ENCODE measurements around the gene SEL1L.
"Not testable (repeated sequence)": the region's sequence is repeated elsewhere in the genome, so short reads cannot be mapped to it uniquely, and the experiment has no call there.

Gene SEL1L

DNA sequence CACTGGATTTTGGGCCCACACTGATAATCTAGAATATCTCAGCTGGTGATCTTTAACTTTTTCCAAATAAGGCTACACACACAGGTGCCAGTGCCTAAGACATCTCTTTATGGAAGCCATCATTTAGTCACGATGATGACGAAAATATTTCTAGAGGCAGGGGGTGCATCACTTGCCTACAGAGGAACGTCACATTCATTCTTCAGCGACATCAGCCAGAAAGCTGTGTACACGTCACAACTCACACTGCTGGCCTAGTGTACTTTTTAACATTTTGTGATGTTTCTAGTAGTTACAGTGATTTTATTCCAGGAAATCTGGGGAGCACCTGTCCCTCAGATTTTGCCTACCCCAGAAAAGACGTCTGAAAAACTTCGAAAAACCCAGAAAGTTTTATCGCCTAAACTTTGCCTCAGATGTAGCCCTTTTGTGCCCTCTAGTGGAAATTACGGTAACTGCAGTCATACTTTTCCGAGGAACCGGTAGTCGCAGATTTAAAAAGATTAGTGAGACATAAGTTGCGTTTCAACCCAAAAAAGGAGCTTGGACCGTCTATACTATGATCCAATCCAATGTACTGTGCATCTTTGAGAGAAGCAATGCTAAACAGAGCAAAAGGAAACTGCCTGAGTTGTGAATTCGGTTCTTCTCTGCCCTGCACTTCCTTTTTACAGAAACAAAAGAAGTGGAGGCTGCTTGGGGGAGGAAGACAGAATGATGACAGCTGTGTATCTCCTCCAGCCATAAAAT, 69.2 kb downstream of the SEL1L start:
- TF ChIP-seq EZH2 (IDR thresholded peaks at IDR 0.05; ENCODE audit: borderline replicate concordance, low read length), result no peak
- TF ChIP-seq, protein P1, sequence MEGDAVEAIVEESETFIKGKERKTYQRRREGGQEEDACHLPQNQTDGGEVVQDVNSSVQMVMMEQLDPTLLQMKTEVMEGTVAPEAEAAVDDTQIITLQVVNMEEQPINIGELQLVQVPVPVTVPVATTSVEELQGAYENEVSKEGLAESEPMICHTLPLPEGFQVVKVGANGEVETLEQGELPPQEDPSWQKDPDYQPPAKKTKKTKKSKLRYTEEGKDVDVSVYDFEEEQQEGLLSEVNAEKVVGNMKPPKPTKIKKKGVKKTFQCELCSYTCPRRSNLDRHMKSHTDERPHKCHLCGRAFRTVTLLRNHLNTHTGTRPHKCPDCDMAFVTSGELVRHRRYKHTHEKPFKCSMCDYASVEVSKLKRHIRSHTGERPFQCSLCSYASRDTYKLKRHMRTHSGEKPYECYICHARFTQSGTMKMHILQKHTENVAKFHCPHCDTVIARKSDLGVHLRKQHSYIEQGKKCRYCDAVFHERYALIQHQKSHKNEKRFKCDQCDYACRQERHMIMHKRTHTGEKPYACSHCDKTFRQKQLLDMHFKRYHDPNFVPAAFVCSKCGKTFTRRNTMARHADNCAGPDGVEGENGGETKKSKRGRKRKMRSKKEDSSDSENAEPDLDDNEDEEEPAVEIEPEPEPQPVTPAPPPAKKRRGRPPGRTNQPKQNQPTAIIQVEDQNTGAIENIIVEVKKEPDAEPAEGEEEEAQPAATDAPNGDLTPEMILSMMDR (IDR thresholded peaks at IDR 0.05; ENCODE audit: low read length), result peak; percentile 95

DNA sequence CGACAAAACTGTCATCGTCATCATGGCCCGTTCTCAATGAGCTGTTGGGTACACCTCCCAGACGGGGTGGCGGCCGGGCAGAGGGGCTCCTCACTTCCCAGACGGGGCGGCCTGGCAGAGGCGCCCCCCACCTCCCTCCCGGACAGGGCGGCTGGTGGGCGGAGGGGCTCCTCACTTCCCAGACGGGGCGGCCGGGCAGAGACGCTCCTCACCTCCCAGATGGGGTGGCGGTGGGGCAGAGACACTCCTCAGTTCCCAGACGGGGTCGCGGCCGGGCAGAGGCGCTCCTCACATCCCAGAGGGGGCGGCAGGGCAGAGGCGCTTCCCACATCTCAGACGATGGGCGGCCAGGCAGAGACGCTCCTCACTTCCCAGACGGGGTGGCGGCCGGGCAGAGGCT, 71.3 kb downstream of the SEL1L start:
- H3K36me3 ChIP-seq (ENCODE audit: insufficient read depth, low read length); H3K27me3 ChIP-seq (ENCODE audit: insufficient read depth, low read length); H3K9me3 ChIP-seq (ENCODE audit: low read length); H3K4me3 ChIP-seq (ENCODE audit: low read depth, low read length, poor library complexity, severe bottlenecking); H3K79me2 ChIP-seq (ENCODE audit: insufficient read depth, low read length); H3K9me2 ChIP-seq (ENCODE audit: low read depth, low read length); H3F3A ChIP-seq (ENCODE audit: insufficient read depth, low read length); H3K27ac ChIP-seq (ENCODE audit: low read depth, low read length, poor library complexity, severe bottlenecking); H3K4me1 ChIP-seq (ENCODE audit: insufficient read depth, low read length, severe bottlenecking); H2AFZ ChIP-seq (ENCODE audit: low read length); H3K4me2 ChIP-seq (ENCODE audit: low read length); H4K20me1 ChIP-seq (ENCODE audit: insufficient read depth, low read length); H3K9ac ChIP-seq (ENCODE audit: low read length): not testable (repeated sequence)

More for the DNA sequence above, 69.2 kb downstream of the SEL1L start:
- Histone ChIP-seq H3K4me1 (ENCODE audit: insufficient read depth, low read length, severe bottlenecking) (peaks cover 9% of the 10 kb centered on the region), H3K36me3 (ENCODE audit: insufficient read depth, low read length) (no peaks in the 10 kb centered on the region), H4K20me1 (ENCODE audit: insufficient read depth, low read length) (no peaks in the 10 kb centered on the region), H3K27me3 (ENCODE audit: insufficient read depth, low read length) (no peaks in the 10 kb centered on the region), H2AFZ (ENCODE audit: low read length) (peak overlapping the region; percentile 100), H3K9me3 (ENCODE audit: low read length) (no peaks in the 10 kb centered on the region), H3K9me2 (ENCODE audit: low read depth, low read length) (no peaks in the 10 kb centered on the region), H3K9ac (ENCODE audit: low read length) (peak overlapping the region; percentile 76), H3F3A (ENCODE audit: insufficient read depth, low read length) (no peaks in the 10 kb centered on the region), H3K4me3 (ENCODE audit: low read depth, low read length, poor library complexity, severe bottlenecking) (peak overlapping the region; percentile 64), H3K4me2 (ENCODE audit: low read length) (peak overlapping the region; percentile 99), H3K79me2 (ENCODE audit: insufficient read depth, low read length) (no peaks in the 10 kb centered on the region), H3K27ac (ENCODE audit: low read depth, low read length, poor library complexity, severe bottlenecking) (no peak overlapping the region)

DNA sequence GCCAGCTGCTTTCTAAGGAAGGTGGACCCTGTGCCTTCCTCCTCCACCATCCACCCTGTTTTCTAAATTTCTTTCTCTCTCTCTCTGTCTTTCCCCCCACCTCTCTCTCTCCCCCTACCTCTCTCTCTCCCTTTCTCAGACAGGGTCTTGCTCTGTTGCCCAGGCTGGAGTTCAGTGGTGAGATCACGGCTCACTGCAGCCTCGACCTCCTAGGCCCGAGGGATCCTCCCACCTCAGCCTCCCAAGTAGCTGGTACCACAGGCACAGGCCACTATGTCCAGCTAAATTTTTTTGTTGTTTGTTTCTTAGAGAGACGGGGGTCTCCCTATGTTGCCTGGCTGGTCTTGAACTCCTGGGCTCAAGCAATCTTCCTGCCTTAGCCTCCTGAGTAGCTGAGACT, 73.7 kb downstream of the SEL1L start:
- Histone ChIP-seq H3K79me2 (ENCODE audit: insufficient read depth, low read length) (no peaks in the 10 kb centered on the region), H3K9ac (ENCODE audit: low read length) (no peak overlapping the region), H3K4me1 (ENCODE audit: insufficient read depth, low read length, severe bottlenecking) (peaks cover 7% of the 10 kb centered on the region), H3K27ac (ENCODE audit: low read depth, low read length, poor library complexity, severe bottlenecking) (no peak overlapping the region), H2AFZ (ENCODE audit: low read length) (no peak overlapping the region), H3K4me3 (ENCODE audit: low read depth, low read length, poor library complexity, severe bottlenecking) (no peak overlapping the region), H3K36me3 (ENCODE audit: insufficient read depth, low read length) (no peaks in the 10 kb centered on the region), H3K27me3 (ENCODE audit: insufficient read depth, low read length) (no peaks in the 10 kb centered on the region), H3K9me2 (ENCODE audit: low read depth, low read length) (no peaks in the 10 kb centered on the region), H4K20me1 (ENCODE audit: insufficient read depth, low read length) (no peaks in the 10 kb centered on the region), H3K9me3 (ENCODE audit: low read length) (no peaks in the 10 kb centered on the region), H3K4me2 (ENCODE audit: low read length) (no peak overlapping the region), H3F3A (ENCODE audit: insufficient read depth, low read length) (no peaks in the 10 kb centered on the region)
- TF ChIP-seq, protein P1 (IDR thresholded peaks at IDR 0.05; ENCODE audit: low read length), result no peak
- no peak for TF ChIP-seq EZH2 (IDR thresholded peaks at IDR 0.05; ENCODE audit: borderline replicate concordance, low read length)

DNA sequence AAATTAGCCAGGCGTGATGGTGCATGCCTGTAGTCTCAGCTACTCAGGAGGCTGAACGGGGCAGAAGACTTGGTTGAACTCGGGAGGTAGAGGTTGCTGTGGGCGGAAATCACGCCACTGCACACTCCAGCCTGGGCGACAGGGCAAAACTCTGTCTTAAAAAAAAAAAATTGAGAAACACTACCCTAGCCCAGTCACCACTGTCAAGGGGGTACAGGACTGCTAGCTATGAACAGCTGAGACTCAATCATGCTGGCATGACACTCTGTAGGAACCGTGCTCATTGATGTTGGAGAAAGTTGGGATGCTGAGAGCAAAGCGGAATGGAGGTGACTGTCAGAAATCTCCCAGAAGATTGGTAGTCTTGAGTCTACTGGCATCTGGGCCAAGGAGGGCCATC, 75.3 kb downstream of the SEL1L start:
- H3K9me3 ChIP-seq (ENCODE audit: low read length), result no peaks in the 10 kb centered on the region
- no peaks in the 10 kb centered on the region for H3K4me1 ChIP-seq (ENCODE audit: insufficient read depth, low read length, severe bottlenecking)
- H2AFZ ChIP-seq (ENCODE audit: low read length), result no peak overlapping the region
- no peak overlapping the region for H3K27ac ChIP-seq (ENCODE audit: low read depth, low read length, poor library complexity, severe bottlenecking)
- H3K36me3 ChIP-seq (ENCODE audit: insufficient read depth, low read length), result no peaks in the 10 kb centered on the region
- TF ChIP-seq EZH2 (IDR thresholded peaks at IDR 0.05; ENCODE audit: borderline replicate concordance, low read length), result no peak
- TF ChIP-seq, protein P1 (IDR thresholded peaks at IDR 0.05; ENCODE audit: low read length), result no peak
- no peak overlapping the region for H3K4me2 ChIP-seq (ENCODE audit: low read length)
- H3F3A ChIP-seq (ENCODE audit: insufficient read depth, low read length), result no peaks in the 10 kb centered on the region
- H3K27me3 ChIP-seq (ENCODE audit: insufficient read depth, low read length), result no peaks in the 10 kb centered on the region
- H3K79me2 ChIP-seq (ENCODE audit: insufficient read depth, low read length), result no peaks in the 10 kb centered on the region
- H3K9ac ChIP-seq (ENCODE audit: low read length), result no peak overlapping the region
- H3K9me2 ChIP-seq (ENCODE audit: low read depth, low read length), result no peaks in the 10 kb centered on the region
- H4K20me1 ChIP-seq (ENCODE audit: insufficient read depth, low read length), result no peaks in the 10 kb centered on the region
- H3K4me3 ChIP-seq (ENCODE audit: low read depth, low read length, poor library complexity, severe bottlenecking), result no peak overlapping the region

All from OCI-LY1 (cell line).